ENCODE results near the gene YY1AP1.
"Not testable (repeated sequence)": the region's sequence is repeated elsewhere in the genome, so short reads cannot be mapped to it uniquely, and the experiment has no call there.

The YY1AP1 gene

DNA sequence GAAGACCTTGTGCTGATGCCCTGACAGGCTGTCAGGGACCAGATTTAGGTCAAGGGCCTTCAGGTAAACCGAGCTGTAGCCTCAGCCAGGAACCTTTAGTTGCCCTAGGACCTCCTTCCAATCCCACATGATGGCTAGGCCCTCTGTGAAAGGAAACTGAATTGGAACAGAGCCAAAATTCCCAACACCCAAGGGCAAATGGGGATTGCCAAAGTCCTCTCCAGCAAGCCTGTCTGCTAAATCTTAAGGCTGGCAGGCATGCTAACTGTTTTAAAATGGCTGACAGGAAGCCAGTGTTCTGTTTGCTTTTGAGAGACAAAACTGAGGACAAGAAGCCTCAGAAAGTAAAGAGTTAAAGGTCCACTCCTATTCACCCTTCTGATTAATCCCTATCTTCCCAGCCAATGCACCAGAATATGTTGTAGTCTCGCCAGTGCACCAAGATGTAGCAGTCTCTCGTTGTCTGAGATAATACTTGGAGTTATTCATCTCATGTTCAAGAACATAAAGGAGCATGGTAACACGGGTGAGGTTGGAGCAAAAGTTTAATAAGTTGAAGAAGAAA is 43.5 kb downstream of the YY1AP1 start:
- no peak for DNase-seq

DNA sequence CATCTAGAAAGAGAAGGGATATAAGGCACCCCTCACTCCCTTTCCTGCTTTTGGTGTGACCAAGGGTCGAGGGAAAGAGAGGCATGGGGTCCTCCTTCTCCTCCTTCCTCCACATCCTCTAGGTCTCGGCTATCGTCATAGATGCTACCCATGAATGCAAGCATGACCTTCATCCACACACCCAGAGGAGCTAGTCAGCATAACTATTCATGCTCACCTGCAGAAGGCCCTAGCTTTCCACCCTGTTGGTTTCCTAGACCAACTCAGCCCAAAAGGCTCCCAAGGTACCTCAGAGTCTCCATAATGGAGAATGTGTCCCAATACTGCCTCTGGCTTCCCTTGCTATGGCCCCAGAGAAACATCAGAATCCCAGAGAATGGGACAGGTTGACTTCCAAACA is 45.3 kb downstream of the YY1AP1 start:
- DNase-seq = no peak

DNA sequence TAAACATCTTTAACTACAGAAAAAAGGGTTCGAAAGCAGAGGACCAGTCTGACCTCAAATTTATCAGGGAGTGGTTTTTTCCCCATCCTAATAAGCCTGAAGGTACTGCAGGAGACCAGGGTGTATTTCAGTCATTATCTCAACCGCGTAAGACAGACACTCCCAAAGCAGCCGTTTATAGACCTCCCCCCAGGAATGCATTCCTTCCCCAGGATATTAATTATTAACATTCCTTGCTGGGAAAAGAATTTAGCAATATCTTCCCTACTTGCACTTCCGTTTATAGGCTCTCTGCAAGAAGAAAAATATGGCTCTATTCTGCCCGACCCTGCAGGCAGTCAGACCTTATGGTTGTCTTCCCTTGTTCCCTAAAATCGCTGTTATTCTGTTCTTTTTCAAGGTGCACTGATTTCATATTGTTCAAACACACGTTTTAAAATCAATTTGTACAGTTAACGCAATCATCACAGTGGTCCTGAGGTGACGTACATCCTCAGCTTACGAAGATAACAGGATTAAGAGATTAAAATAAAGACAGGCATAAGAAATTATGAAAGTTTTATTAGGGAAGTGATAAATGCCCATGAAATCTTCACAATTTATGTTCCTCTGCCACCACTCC is 45.9 kb downstream of the YY1AP1 start:
- DNase-seq = not testable (repeated sequence)

DNA sequence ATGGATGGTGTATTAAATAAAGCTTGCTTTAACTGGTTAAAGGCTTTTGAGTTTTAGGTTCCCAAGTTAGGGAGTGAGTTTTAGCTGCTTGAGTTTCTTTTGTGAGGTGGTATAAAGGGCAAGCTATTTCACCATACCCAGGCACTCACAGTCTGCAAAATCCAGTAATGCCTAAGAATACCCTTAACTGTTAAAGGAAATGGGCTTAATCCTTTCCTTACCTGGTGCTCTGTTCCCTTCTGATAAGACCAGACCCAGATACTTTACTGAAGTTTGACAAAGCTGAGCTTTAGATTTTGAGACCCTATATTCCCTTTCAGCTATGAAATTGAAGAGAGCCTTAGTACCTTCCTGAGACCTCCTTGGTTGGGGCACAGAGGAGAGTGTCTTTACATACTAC is 48.2 kb downstream of the YY1AP1 start:
- no peak for DNase-seq

DNA sequence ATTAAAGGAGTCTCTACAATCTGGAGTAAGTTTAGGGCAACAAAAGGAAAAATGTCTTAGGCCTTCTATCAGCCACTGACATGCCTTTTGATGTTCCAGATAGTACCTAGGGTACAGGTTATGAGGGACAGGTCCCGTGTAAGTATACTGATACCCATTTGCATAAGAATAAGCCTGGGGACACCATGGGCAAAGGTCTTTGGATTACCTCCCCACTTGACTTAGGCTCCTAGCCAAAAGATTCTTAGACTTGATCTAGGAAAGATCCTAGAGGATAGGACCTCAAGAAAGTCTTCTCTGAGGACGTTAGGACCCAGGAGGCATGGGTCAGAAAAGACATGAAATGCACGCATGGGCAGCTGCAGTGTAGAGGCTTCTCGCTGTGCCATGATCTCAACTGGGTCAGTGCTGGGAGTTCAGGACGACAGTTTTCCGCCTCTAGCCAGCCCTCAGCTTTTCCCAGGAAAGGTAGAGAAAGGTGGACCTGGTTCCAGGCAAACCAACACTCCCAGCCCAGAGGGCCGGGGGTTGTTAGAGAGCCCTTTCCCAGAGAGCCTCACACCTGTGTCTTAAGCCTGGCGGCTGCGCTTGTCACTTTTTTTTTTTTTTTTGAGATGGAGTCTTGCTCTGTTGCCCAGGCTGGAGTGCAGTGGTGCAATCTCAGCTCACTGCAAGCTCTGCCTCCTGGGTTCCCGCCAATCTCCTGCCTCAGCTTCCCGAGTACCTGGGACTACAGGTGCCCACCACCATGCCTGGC is 52.0 kb downstream of the YY1AP1 start:
- DNase-seq = no peak

DNA sequence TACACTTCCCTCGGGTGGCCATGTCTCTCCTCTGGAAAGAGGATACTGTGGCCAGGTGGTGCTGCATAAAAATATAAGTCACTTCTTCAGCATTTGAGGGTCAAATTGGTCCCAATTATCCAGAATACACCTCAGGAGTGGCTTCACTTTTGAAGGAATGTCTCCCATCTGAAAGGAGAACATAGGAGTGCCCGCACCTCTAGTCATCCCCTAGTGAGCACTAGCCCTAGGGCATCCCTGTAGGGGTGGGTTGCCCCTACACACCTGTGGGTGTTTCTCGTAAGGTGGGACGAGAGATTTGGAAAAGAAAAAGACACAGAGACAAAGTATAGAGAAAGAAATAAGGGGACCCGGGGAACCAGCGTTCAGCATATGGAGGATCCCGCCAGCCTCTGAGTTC is 62.1 kb downstream of the YY1AP1 start:
- DNase-seq = not testable (repeated sequence)

DNA sequence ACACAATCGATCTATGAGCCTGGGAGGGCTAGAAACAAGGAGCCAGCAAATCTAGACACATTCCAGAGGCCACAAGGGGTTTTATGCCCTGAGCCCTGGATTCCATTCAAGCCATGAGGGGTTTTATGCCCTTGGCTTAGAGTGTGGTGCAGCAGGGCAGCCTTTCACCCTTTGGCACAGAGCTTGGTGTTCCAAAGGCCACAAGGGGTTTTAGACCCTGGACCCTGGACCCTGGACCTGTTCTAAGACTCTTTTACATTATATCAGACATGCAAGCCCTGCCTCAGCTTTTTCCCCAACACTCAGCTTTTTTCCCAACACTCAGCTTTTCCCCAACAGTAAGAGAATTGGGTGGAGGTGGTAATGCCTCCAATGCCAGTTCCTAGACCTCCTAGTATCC is 65.2 kb downstream of the YY1AP1 start:
- no peak for DNase-seq

DNA sequence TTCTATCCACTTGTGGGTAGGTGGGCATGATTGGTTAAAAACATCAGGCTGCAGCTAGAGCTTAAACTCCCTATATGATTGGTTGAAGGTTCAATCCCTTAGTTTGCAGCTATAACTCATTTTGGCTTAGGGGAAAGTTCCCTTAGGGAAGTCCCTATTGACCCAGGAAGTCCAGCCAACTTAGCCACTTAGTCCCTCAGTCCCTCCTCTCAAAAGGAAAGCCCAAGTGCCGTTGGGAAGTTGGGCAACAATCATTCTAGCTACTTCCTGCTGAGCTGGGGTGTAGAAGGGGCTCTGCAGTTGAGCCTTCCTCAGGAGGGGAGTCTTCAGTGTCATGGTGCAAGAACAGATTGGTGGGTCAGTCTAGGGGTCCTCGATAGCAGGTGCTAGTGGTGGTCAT is 66.4 kb downstream of the YY1AP1 start:
- no peak for DNase-seq

DNA sequence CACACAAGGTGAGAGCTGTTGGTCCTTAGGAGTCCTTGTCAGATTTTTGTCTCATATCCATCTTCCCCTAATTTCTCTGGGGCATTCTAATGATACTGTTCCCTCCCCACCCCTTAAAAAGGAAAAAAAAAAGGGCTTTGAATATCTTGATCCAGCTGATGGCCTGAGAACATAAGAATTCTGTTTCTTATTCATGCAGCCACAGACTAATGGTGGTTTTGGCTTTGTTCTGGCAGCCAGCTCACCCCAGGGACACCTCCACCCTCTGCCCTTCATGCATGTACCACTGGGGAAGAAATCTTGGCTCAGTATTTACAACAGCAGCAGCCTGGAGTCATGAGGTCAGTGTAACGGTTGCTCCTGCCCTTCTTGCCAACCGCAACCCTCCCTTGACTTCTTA is 75.3 kb downstream of the YY1AP1 start:
- DNase-seq = not testable (repeated sequence)

DNA sequence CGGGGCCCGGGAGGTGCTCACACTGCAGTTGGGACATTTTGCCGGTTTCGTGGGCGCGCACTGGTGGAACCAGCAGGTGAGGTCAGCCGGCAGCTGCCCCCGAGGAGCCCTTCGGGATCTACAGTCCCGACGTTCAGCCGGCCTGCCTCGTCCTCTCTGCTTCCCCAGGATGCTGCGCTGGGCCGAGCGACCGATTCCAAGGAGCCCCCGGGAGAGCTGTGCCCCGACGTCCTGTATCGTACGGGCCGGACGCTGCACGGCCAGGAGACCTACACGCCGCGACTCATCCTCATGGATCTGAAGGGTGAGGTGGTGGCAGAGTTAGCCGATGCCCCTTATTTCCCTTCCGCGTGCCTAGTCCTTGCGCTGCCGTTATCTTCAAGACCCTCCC is 78.3 kb downstream of the YY1AP1 start:
- DNase-seq = not testable (repeated sequence)

DNA sequence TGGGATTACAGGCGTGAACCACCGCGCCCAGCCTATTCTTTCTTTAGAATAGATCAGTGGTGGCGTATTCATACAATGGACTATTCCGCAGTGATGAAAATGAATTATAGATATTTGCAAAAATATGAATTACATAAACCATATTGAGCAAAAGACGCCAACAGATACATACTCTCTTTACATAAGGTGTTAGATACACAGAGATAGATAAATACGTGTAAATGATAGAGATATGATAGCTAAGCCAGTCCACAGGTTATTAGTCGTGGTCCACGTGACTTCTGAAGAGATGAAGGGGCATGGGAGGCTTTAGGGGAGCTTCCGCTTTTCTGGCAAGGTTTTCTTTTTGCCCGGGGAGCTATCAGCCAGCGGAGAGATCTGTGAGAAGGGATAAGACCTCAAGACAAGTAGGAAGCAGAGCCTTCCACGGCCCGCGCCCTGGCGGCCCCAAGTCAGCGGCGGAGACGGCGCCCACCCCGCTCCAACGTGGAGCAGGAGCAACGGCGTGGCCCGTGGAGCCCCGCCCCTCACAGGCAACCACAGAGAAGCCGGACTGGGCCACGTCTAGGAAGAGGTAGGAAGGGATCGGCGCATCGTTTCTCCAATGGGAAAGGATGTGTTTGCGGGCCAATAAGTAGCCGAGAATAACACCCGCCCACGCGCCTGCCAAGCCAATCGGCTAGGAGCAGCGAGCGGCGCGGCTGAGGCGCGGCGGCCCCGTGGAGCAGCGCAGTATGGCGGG is 78.9 kb downstream of the YY1AP1 start, which contains the start of gene MSTO1:
Gene MSTO1, plus strand, starts transcription at position 704 of the 742 bp plus-strand sequence. Its CDS starts 31 bp downstream, at position 735.
- DNase-seq = peak; percentile 98
